ENCODE results near the gene AUNIP. TPM values are rescaled to one million over a fixed set of nuclear protein-coding genes. Genes with fewer than 3 reads are reported as not detected.

Gene AUNIP
- total RNA-seq, 1 donor from 2014 or later = 7.2 TPM

DNA sequence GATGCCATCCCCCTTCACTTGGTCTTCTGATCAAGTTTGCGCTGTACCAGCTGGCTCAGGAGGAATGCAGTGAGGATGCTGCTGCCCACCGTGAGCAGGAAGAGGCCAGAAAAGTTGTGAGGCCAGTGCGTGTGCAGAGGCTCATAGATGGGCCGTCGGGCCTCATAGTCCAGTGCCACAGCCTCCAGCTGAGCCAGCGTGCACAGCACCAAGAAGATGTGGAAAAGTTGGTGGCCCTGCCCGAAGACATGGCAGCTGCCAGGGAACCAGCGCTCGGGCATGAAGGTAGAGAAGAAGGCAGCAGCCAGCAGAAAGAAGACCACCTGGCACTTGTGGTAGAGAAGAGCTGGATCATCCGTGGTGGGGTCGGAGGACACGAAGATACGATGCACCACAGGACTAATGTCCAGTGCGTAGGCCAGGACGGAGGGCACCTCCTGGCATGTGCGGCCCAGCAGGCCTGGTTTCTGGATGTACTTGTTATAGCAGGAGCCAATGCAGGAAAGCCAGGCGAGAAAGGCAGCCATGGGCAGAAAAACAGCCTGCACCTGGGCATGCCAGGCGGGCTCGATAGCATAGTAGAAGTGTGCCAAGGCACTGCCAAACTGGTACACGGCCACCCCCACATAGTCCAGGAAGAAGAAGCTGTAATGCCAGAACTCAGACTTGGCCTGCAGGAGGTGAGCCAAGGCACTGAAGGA, 3.7 kb upstream of the AUNIP start:
- DNase-seq (ENCODE audit: extremely low spot score, unreplicated experiment) = peak; percentile 62
- Mint-ChIP-seq H3K4me1 (ENCODE audit: unreplicated experiment) (peaks cover 46% of the 10 kb centered on the region), H3K9me3 (no peaks in the 10 kb centered on the region), H3K36me3 (peaks cover 32% of the 10 kb centered on the region), H3K4me3 (no peak overlapping the region), H3K27ac (no peak overlapping the region), H3K27me3 (no peaks in the 10 kb centered on the region)
- TF ChIP-seq, protein P1, sequence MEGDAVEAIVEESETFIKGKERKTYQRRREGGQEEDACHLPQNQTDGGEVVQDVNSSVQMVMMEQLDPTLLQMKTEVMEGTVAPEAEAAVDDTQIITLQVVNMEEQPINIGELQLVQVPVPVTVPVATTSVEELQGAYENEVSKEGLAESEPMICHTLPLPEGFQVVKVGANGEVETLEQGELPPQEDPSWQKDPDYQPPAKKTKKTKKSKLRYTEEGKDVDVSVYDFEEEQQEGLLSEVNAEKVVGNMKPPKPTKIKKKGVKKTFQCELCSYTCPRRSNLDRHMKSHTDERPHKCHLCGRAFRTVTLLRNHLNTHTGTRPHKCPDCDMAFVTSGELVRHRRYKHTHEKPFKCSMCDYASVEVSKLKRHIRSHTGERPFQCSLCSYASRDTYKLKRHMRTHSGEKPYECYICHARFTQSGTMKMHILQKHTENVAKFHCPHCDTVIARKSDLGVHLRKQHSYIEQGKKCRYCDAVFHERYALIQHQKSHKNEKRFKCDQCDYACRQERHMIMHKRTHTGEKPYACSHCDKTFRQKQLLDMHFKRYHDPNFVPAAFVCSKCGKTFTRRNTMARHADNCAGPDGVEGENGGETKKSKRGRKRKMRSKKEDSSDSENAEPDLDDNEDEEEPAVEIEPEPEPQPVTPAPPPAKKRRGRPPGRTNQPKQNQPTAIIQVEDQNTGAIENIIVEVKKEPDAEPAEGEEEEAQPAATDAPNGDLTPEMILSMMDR (conservative IDR thresholded peaks at IDR 0.05) = no peak

DNA sequence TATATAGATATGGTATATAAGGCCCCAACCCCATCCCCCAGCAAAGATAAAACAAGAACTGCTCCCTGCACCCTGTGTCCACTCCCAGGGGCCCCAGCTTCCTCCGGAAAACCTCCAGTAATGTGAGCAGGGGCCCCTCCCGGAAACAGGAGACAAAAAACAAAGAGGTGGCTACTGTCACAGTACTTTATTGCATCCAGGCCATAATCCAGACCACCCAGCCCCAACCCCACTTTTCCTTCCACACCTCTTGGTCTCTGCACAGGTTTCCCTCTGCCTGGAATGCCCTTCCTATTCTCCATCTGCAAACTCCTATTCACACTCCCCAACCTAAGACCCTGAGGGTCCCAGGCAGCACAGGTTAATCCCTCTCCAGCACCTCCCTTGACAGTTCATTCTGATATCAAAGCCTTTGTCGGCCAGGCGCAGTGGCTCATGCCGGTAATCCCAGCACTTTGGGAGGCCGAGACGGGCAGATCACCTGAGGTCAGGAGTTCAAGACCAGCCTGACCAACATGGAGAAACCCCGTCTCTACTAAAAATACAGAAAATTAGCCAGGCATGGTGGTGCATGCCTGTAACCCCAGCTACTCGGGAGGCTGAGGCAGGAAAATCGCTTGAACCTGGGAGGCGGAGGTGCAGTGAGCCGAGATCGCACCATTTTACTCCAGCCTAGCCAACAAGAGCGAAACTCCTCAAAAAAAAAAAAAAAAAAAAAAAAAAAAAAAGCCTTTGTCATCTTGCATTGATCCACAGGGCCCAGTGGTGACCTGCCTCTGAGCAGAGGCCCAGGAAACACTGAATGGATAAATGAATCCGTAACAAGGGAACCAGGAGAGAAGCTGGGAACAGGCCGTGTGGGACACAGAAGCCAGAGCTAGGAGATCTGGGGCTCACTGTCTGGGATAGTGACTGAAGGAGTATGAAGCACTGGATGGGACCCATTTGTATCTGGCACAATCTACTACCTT, 2.3 kb upstream of the AUNIP start:
- TF ChIP-seq, protein P1 (conservative IDR thresholded peaks at IDR 0.05) = no peak
- Mint-ChIP-seq H3K4me1 (ENCODE audit: unreplicated experiment) (peaks cover 39% of the 10 kb centered on the region), H3K9me3 (no peaks in the 10 kb centered on the region), H3K27me3 (no peaks in the 10 kb centered on the region), H3K4me3 (peak overlapping the region; percentile 77), H3K27ac (peak overlapping the region; percentile 83), H3K36me3 (peaks cover 32% of the 10 kb centered on the region)
- peak; percentile 44 for DNase-seq (ENCODE audit: extremely low spot score, unreplicated experiment)

DNA sequence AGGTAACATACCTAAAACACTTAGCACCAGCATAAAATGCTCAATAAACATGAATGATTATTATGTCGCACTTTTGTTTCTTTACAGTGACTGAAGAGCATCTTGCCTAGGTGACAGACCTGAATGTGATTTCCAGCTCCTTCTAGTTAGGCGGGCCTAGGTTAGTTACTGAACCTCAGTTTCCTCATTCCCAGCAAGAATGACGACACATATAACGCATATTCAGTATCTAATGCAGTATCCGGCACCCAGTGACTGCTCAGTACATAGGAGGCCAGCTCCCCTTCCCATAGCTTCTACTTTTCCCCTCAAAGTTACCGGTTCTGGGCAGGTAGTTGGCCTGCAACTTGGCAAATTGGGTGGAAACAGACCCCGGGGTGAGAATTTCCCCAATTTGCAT, 763 bp downstream of the AUNIP start:
- Mint-ChIP-seq H3K27me3 (no peaks in the 10 kb centered on the region), H3K36me3 (peaks cover 20% of the 10 kb centered on the region), H3K9me3 (no peaks in the 10 kb centered on the region), H3K4me1 (ENCODE audit: unreplicated experiment) (peaks cover 32% of the 10 kb centered on the region), H3K27ac (peak overlapping the region; percentile 95), H3K4me3 (peak overlapping the region; percentile 96)
- DNase-seq (ENCODE audit: extremely low spot score, unreplicated experiment) = no peak
- TF ChIP-seq, protein P1 (conservative IDR thresholded peaks at IDR 0.05) = no peak

DNA sequence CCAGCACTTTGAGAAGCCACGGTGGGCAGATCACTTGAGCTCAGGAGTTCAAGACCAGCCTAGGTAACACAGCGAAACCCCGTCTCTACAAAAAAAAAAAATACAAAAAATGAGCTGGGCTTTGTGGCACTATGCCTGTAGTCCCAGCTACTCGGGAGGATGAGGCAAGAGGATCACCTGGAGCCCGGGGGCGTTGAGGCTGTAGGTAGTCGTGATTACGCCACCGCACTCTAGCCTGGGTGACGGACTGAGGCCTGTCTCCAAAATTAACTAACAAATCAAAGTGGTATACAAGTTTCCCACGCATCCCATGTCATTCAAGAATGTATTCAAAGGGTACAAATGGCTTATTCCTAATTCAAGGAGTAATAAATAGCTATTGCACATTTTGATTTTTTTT, 2.4 kb downstream of the AUNIP start:
- peak; percentile 43 for DNase-seq (ENCODE audit: extremely low spot score, unreplicated experiment)
- TF ChIP-seq, protein P1 (conservative IDR thresholded peaks at IDR 0.05) = no peak
- H3K9me3 Mint-ChIP-seq = no peaks in the 10 kb centered on the region
- no peak overlapping the region for H3K27ac Mint-ChIP-seq
- H3K4me1 Mint-ChIP-seq (ENCODE audit: unreplicated experiment) = peaks cover 26% of the 10 kb centered on the region
- H3K36me3 Mint-ChIP-seq = peaks cover 9% of the 10 kb centered on the region
- H3K4me3 Mint-ChIP-seq = no peak overlapping the region
- H3K27me3 Mint-ChIP-seq = no peaks in the 10 kb centered on the region

DNA sequence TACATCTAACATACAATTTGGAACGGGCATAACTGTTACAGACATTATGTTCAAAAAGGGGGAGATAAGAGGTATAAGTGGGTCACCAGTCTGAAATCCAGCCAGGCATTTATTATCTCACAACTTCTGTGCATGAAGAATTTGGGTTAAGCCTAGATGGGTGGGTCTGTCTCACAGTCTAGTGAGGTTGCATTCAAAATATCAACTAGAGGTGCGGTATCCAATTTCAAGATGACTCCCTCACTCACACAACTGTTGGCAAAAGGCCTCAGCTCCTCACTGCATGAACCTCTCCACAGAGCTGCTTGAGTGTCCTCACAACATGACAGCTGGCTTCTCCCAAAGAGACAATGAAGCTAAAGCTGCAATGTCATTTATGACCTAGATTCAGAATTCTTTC, 4.7 kb downstream of the AUNIP start:
- H3K27ac Mint-ChIP-seq = no peak overlapping the region
- no peak for DNase-seq (ENCODE audit: extremely low spot score, unreplicated experiment)
- TF ChIP-seq, protein P1 (conservative IDR thresholded peaks at IDR 0.05) = no peak
- H3K4me1 Mint-ChIP-seq (ENCODE audit: unreplicated experiment) = peaks cover 12% of the 10 kb centered on the region
- no peaks in the 10 kb centered on the region for H3K27me3 Mint-ChIP-seq
- no peak overlapping the region for H3K4me3 Mint-ChIP-seq
- H3K36me3 Mint-ChIP-seq = peaks cover under 1% of the 10 kb centered on the region
- no peaks in the 10 kb centered on the region for H3K9me3 Mint-ChIP-seq
